Lung (tissue), 12 donors: ENCODE measurements around the gene BAHCC1. TPM values are rescaled to one million over a fixed set of nuclear protein-coding genes. Genes with fewer than 3 reads are reported as not detected.

Experiments
- ATAC-seq: fragments of 200-7000 bp; cut with Tn5 transposase; one replicate; pipeline ENCODE4 v1.9.1; 2020; ENCODE audit warnings: moderate number of reproducible peaks; ENCODE audit not compliant: insufficient read depth, low FRiP score
- DNase-seq, 3 donors: peaks; one replicate each; pipeline ENCODE4 v3.0.0-alpha.2; 2013 to 2017
- H3K27ac ChIP-seq, 2 donors: one replicate each; pipeline ENCODE4 v1.5.1; 2013; ENCODE audit warnings: mild to moderate bottlenecking in 2 of 2, moderate library complexity in 2 of 2, control low read depth in 1 of 2, inconsistent platforms in 1 of 2, low read depth in 1 of 2, low read length in 1 of 2
- H3K27me3 ChIP-seq, 3 donors: one replicate each; pipeline ENCODE4 v1.5.1; 2013; ENCODE audit warnings: low read length in 2 of 3; ENCODE audit not compliant: control insufficient read depth in 3 of 3, insufficient read depth in 3 of 3
- H3K36me3 ChIP-seq, 4 donors: one replicate each; pipeline ENCODE4 v1.5.1; 2013; ENCODE audit warnings: low read length in 4 of 4, mild to moderate bottlenecking in 1 of 4, moderate library complexity in 1 of 4; ENCODE audit not compliant: control insufficient read depth in 4 of 4, insufficient read depth in 4 of 4
- H3K4me1 ChIP-seq, 5 donors: one replicate each; pipeline ENCODE4 v1.5.1; 2013; ENCODE audit warnings: low read length in 5 of 5, mild to moderate bottlenecking in 2 of 5, moderate library complexity in 1 of 5; ENCODE audit not compliant: control insufficient read depth in 5 of 5, insufficient read depth in 5 of 5
- H3K4me3 ChIP-seq: one replicate; pipeline ENCODE4 v1.5.1; 2013; ENCODE audit warnings: mild to moderate bottlenecking, control low read depth, moderate library complexity
- H3K9ac ChIP-seq, 2 donors: one replicate each; pipeline ENCODE4 v1.5.1; 2013; ENCODE audit warnings: low read length in 2 of 2, control low read depth in 1 of 2; ENCODE audit not compliant: insufficient read depth in 1 of 2
- H3K9me3 ChIP-seq, 4 donors: one replicate each; pipeline ENCODE4 v1.5.1; 2013; ENCODE audit warnings: low read length in 3 of 4, mild to moderate bottlenecking in 1 of 4, moderate library complexity in 1 of 4; ENCODE audit not compliant: control insufficient read depth in 4 of 4, insufficient read depth in 3 of 4
- WGBS, 2 donors: extraction: QIAGEN DNeasy Blood & Tissue Kit; methylation state at CpG; one replicate each; pipeline ENCODE4 v1.1.7; 2013; 5-methylcytosine and 5-hydroxymethylcytosine counted together
- polyA plus RNA-seq, 2 donors: library from polyadenylated mRNA; stranded (reverse); fragments of 200-250 nt; gene quantifications; one replicate each; pipeline ENCODE4 v1.2.1, GENCODE V29; 2013
- total RNA-seq, 2 donors: library from RNA; depleted of rRNA in 1 of 2; stranded (reverse); fragments of >200 nt in 1 of 2; gene quantifications; one replicate each; pipeline ENCODE4 v1.2.1, GENCODE V29; 2014 to 2021
- TF ChIP-seq, protein P1 (sequence below): IDR thresholded peaks from 2 replicates; pipeline ENCODE4 v1.5.1; 2012; ENCODE audit warnings: mild to moderate bottlenecking; ENCODE audit errors: control extremely low read depth, extremely low read depth
- donor health status: control.
- donor health status: control.
- donor health status: Bipolar disorder and iron deficiency.
- donor health status: healthy.
- donor health status: DM: yes; HTN: yes; CAD: no.

BAHCC1 gene
- total and polyA plus RNA-seq, 4 donors = 7.6 to 24.9 (median 17.5) TPM

DNA sequence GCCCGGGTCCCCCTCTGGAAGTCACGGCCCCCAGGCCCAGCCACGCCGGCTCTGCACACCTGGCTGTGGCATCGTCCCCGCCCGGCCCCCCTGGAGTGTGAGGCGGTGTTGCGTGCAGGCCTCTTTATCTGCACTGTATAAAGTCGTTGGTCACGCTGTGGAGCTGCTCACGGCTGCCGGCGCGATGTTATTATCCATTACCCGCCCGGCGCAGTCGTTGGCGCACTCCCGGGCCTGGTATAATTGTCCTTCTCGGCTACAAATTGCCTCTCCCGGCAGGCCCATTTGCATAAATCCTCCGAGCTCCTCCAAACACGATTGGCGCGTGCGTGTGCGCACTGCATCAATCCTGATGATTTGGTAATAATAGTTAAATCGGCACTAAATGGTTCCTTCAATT lies 57.8 kb downstream of the BAHCC1 start:
- TF ChIP-seq, protein P1, sequence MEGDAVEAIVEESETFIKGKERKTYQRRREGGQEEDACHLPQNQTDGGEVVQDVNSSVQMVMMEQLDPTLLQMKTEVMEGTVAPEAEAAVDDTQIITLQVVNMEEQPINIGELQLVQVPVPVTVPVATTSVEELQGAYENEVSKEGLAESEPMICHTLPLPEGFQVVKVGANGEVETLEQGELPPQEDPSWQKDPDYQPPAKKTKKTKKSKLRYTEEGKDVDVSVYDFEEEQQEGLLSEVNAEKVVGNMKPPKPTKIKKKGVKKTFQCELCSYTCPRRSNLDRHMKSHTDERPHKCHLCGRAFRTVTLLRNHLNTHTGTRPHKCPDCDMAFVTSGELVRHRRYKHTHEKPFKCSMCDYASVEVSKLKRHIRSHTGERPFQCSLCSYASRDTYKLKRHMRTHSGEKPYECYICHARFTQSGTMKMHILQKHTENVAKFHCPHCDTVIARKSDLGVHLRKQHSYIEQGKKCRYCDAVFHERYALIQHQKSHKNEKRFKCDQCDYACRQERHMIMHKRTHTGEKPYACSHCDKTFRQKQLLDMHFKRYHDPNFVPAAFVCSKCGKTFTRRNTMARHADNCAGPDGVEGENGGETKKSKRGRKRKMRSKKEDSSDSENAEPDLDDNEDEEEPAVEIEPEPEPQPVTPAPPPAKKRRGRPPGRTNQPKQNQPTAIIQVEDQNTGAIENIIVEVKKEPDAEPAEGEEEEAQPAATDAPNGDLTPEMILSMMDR = no peak
- H3K9ac ChIP-seq = no peak overlapping the region
- H3K27ac ChIP-seq = no peak overlapping the region
- H3K36me3 ChIP-seq = peaks cover 0 to 13% (median 2%) of the 10 kb centered on the region in 4 donors
- ATAC-seq = no peak
- no peak for DNase-seq
- peaks cover 0 to 7% (median 0%) of the 10 kb centered on the region in 5 donors for H3K4me1 ChIP-seq
- H3K9me3 ChIP-seq = no peaks in the 10 kb centered on the region
- H3K27me3 ChIP-seq = no peaks in the 10 kb centered on the region
- H3K4me3 ChIP-seq = no peak overlapping the region
- 64 to 85% methylated on average over 30 of the region's 30 CpGs for WGBS, 2 donors

DNA sequence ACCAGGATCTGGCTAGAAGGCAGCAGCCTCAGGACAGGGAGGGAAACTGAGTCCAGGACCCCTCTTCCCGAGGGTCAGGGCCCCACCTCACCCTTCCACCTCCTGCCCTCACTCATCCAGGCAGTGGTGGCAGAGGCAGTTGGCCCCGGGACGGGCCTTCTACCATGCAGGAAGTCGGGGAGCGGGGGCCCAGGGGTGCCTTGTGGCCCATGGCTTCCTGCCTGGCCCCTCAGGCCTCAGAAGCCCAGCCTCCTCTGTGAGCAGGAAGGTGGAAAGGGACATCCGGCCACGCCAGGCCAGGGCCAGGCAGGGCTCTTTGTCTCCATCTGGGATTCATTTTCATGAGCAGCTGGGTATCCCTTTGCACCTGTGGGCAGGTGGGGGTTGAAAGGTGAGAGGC lies 58.5 kb downstream of the BAHCC1 start:
- 15 to 56% methylated on average over 7 of the region's 7 CpGs for WGBS, 2 donors
- no peak overlapping the region for H3K4me3 ChIP-seq
- H3K9me3 ChIP-seq = no peaks in the 10 kb centered on the region
- peaks cover 0 to 7% (median 0%) of the 10 kb centered on the region in 5 donors for H3K4me1 ChIP-seq
- DNase-seq (no peak), ATAC-seq (no peak)
- H3K27me3 ChIP-seq = no peaks in the 10 kb centered on the region
- H3K27ac ChIP-seq = no peak overlapping the region
- TF ChIP-seq, protein P1 = no peak
- H3K36me3 ChIP-seq = peaks cover 0 to 14% (median 2%) of the 10 kb centered on the region in 4 donors
- no peak overlapping the region for H3K9ac ChIP-seq

DNA sequence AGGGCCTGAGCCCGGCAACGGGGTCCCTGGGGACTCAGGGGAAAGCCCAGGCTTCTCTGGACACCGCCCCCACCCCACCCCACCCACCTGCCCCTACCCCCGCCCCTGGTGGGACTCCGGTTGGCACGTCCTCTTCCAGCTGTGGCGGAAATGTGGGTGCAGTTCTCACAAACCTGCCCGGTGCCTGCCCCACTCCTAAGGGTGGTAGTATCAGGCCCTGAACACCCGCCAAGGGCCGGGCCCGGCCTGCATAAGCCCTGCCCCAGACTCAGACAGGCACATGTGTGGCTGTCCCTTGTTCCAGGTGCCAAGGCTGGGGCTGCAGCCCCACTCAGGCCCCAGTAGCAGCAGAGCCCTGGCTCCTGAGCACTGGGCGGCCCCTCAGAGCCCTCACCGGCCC lies 59.2 kb downstream of the BAHCC1 start:
- no peak for ATAC-seq
- H3K36me3 ChIP-seq = peaks cover 0 to 22% (median 2%) of the 10 kb centered on the region in 4 donors
- no peak overlapping the region for H3K9ac ChIP-seq
- H3K4me1 ChIP-seq = peaks cover 0 to 7% (median 0%) of the 10 kb centered on the region in 5 donors
- TF ChIP-seq, protein P1 = no peak
- no peak for DNase-seq
- H3K4me3 ChIP-seq = no peak overlapping the region
- no peaks in the 10 kb centered on the region for H3K9me3 ChIP-seq
- H3K27me3 ChIP-seq = no peaks in the 10 kb centered on the region
- H3K27ac ChIP-seq = no peak overlapping the region
- WGBS, 2 donors = 63 to 79% methylated on average over 11 to 13 of the region's 13 CpGs

DNA sequence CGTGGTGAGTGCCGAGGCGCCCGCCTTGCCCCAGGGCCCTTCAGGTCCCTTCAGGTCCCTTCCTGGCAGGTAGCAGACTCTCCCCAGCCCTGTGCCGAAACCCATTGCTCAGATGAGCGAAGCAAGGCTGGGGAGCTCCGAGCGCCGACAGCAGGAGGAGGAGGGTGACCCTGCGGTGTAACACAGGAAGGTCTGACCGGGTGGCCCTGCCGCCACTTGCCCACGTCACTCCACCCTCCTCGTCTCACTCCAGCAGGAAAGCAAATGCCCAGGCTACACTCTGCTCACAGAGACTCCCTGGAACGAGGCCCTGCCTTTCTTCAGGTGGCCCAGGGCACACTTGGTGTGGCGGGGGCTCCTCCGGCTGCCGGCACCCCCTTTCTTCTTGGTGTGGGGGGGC lies 60.1 kb downstream of the BAHCC1 start:
- peaks cover 0 to 27% (median 2%) of the 10 kb centered on the region in 4 donors for H3K36me3 ChIP-seq
- TF ChIP-seq, protein P1 = no peak
- ATAC-seq (no peak), DNase-seq (no peak)
- H3K9me3 ChIP-seq = no peaks in the 10 kb centered on the region
- no peaks in the 10 kb centered on the region for H3K27me3 ChIP-seq
- H3K27ac ChIP-seq = no peak overlapping the region
- WGBS, 2 donors = 65 to 77% methylated on average over 18 of the region's 18 CpGs
- H3K4me3 ChIP-seq = no peak overlapping the region
- peaks cover 0 to 7% (median 0%) of the 10 kb centered on the region in 5 donors for H3K4me1 ChIP-seq
- H3K9ac ChIP-seq = no peak overlapping the region
